Small intestine (tissue), 7 donors: ENCODE measurements around the gene BIN2. TPM values are rescaled to one million over a fixed set of nuclear protein-coding genes. Genes with fewer than 3 reads are reported as not detected.
A peak's percentile ranks its signal among the peaks of the same experiment; 100 is the strongest.
"Not testable (repeated sequence)": the region's sequence is repeated elsewhere in the genome, so short reads cannot be mapped to it uniquely, and the experiment has no call there.

Source experiments
- DNase-seq, 2 donors: peaks; one replicate each; pipeline versions ENCODE4 v3.0.0 to v3.0.0-alpha.2; 2013
- FAIRE-seq: peaks from 2 replicates; lab custom pipeline; 2012; peaks lifted over from hg19 to GRCh38; lab: Jason Lieb, UNC
- H3K27ac ChIP-seq, 3 donors: one replicate each; pipeline ENCODE4 v1.5.1; 2013; ENCODE audit warnings: low read length in 2 of 3, mild to moderate bottlenecking in 2 of 3, control low read depth in 1 of 3, inconsistent platforms in 1 of 3, low read depth in 1 of 3, moderate library complexity in 1 of 3
- H3K27me3 ChIP-seq, 3 donors: one replicate each; pipeline ENCODE4 v1.6.1; 2013; ENCODE audit warnings: low read length in 3 of 3, inconsistent platforms in 1 of 3; ENCODE audit not compliant: control insufficient read depth in 3 of 3, insufficient read depth in 3 of 3
- H3K36me3 ChIP-seq, 3 donors: one replicate each; pipeline ENCODE4 v1.6.1; 2013; ENCODE audit warnings: low read length in 3 of 3, inconsistent platforms in 1 of 3, low read depth in 1 of 3, mild to moderate bottlenecking in 1 of 3, moderate library complexity in 1 of 3; ENCODE audit not compliant: control insufficient read depth in 3 of 3, insufficient read depth in 2 of 3
- H3K4me1 ChIP-seq, 3 donors: one replicate each; pipeline ENCODE4 v1.6.1; 2013; ENCODE audit warnings: low read length in 2 of 3, inconsistent platforms in 1 of 3, low read depth in 1 of 3, mild to moderate bottlenecking in 1 of 3, moderate library complexity in 1 of 3; ENCODE audit not compliant: control insufficient read depth in 3 of 3, insufficient read depth in 2 of 3
- H3K4me3 ChIP-seq, 3 donors: one replicate each; pipeline ENCODE4 v1.5.1; 2013; ENCODE audit warnings: low read length in 3 of 3, control low read depth in 1 of 3, inconsistent platforms in 1 of 3, low read depth in 1 of 3, mild to moderate bottlenecking in 1 of 3, moderate library complexity in 1 of 3
- H3K9me3 ChIP-seq, 2 donors: one replicate each; pipeline ENCODE4 v1.6.1; 2013; ENCODE audit warnings: low read depth in 1 of 2, low read length in 1 of 2; ENCODE audit not compliant: control insufficient read depth in 2 of 2, insufficient read depth in 1 of 2
- WGBS, 3 donors: extraction: QIAGEN DNeasy Blood & Tissue Kit; methylation state at CpG; one replicate each; pipeline ENCODE4 v1.1.7; 2013; 5-methylcytosine and 5-hydroxymethylcytosine counted together
- polyA plus RNA-seq, 4 donors: library from polyadenylated mRNA; stranded (reverse) in 3 of 4; unstranded in 1 of 4; fragments of 200-250 nt in 3 of 4; fragments of 120-200 nt in 1 of 4; gene quantifications; one replicate each; pipeline versions ENCODE4 v1.2.1 to v1.2.3, GENCODE V29; 2013
- donor health status: healthy with polysubstance abuse.
- donor health status: control.
- donor health status: control.
- donor health status: Bipolar disorder and iron deficiency.
- donor health status: healthy.

Gene BIN2
- polyA plus RNA-seq, 4 donors = 1.6 to 6.1 (median 4.0) TPM

- 77 to 85% (median 81%) methylated on average over 8 of the region's 8 CpGs for WGBS, 3 donors
Measured at GRCh38 chr12:51318057-51318806, 5.7 kb downstream of the BIN2 start.

DNA sequence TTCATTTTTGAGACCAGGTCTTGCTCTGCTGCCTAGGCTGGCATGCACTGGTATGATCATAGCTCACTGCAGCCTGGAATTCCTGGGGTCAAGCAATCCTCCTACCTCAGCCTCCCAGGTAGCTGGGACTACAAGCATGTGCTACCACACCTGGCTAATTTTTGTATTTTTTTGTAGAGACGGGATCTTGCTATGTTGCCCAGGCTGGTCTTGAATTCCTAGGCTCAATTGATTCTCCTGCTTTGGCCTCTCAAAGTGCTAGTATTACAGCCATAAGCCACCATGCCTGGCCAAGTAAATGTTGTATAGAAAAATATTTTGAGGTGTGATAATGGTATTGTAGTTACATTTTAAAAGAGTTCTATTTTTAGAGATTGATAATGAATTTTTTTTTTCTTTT, 12.6 kb downstream of the BIN2 start:
- 95 to 100% (median 100%) methylated on average over 1 of the region's 1 CpG for WGBS, 3 donors
- Histone ChIP-seq H3K27me3 (no peaks in the 10 kb centered on the region), H3K27ac (no peak overlapping the region), H3K4me1 (peaks cover 0 to 15% (median 4%) of the 10 kb centered on the region in 3 donors), H3K9me3 (no peaks in the 10 kb centered on the region), H3K36me3 (no peaks in the 10 kb centered on the region), H3K4me3 (no peak overlapping the region)
- FAIRE-seq (no peak), DNase-seq (no peak)

More at GRCh38 chr12:51318057-51318806, 5.7 kb downstream of the BIN2 start:
- not testable (repeated sequence) for H3K36me3 ChIP-seq, FAIRE-seq, DNase-seq, H3K9me3 ChIP-seq, H3K27me3 ChIP-seq, H3K4me1 ChIP-seq, H3K27ac ChIP-seq, H3K4me3 ChIP-seq

DNA sequence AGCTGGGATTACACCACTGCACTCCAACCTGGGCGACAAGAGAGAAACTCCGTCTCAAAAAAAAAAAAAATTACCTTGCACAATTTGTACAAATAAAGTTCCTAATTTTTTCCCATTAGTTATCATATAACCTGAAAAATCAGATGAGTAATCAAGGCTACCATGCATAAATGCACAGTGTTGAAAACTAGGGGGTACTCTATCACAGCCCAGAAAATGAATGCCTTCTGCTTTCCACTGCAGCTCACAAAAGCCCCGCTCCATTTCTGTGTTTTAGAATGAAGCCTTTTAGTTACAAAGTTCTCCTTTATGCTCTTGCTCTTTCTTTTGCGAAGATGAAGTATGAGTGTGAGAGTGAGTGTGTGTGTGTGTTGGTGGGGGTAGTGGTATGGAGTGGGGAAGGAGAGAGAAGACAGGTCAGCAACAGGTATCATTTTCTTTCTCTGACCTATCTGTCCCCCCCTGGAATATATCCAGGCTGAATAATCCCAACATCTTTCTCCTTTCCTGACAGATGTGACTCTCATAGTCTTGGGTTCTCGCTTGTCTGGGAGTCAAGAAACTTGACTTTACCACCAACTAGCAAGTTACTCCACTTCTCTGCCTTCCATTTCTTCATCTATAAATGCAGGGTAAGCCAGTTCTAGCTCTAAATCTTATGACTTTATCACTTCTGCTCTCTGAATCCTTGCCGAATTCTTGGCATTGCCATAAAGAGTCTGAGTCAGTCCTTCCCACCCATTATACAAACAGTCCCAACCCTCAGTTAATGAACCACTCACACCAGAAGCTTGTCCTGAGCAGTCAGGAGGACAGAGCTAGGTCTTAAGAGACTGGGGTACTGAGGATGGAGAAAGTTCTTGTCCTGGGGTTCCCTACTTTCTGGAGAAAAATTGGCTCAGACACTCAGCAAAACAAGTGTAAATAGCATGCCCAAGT, 16.1 kb downstream of the BIN2 start:
- 52 to 71% (median 60%) methylated on average over 6 of the region's 6 CpGs for WGBS, 3 donors
- peaks cover 0 to 15% (median 4%) of the 10 kb centered on the region in 3 donors for H3K4me1 ChIP-seq
- H3K36me3 ChIP-seq = no peaks in the 10 kb centered on the region
- FAIRE-seq (no peak), DNase-seq (peak; percentile 82 to 87)
- no peaks in the 10 kb centered on the region for H3K27me3 ChIP-seq
- H3K27ac ChIP-seq = peak overlapping the region in 2 of 3 donors; percentile 36 to 55
- H3K4me3 ChIP-seq = no peak overlapping the region
- no peaks in the 10 kb centered on the region for H3K9me3 ChIP-seq

- WGBS, 3 donors = 85 to 96% (median 88%) methylated on average over 5 of the region's 5 CpGs
- DNase-seq (no peak), FAIRE-seq (no peak)
Measured at GRCh38 chr12:51306507-51306906, 17.5 kb downstream of the BIN2 start.

DNA sequence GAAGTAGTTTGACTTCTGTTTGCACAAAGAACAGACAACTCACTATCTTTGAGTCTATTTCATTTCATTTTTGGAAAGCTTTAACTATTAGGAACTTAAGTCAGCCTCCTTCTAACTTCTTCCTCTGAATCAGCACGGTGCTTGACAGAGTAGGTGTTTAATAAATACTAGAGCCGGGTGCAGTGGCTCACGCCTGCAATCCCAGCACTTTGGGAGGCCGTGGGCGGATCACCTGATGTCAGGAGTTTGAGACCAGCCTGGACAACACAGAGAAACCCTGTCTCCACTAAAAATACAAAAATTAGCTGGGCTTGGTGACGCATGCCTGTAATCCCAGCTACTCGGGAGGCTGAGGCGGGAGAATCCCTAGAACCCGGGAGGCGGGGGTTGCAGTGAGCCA, 23.2 kb downstream of the BIN2 start:
- 91% methylated on average over 10 of the region's 10 CpGs for WGBS, 3 donors
- not testable (repeated sequence) for FAIRE-seq, DNase-seq

More at GRCh38 chr12:51306507-51306906, 17.5 kb downstream of the BIN2 start:
- H3K27me3 ChIP-seq = no peaks in the 10 kb centered on the region
- no peak overlapping the region for H3K4me3 ChIP-seq
- no peaks in the 10 kb centered on the region for H3K36me3 ChIP-seq
- no peaks in the 10 kb centered on the region for H3K9me3 ChIP-seq
- H3K27ac ChIP-seq = no peak overlapping the region
- H3K4me1 ChIP-seq = peaks cover 0 to 15% (median 4%) of the 10 kb centered on the region in 3 donors

GRCh38 chr12:51295651-51296050, 28.3 kb downstream of the BIN2 start:
- no peak for FAIRE-seq
- Histone ChIP-seq H3K36me3 (peaks cover 0 to 2% (median 0%) of the 10 kb centered on the region in 3 donors), H3K27ac (no peak overlapping the region), H3K9me3 (no peaks in the 10 kb centered on the region), H3K4me3 (no peak overlapping the region), H3K27me3 (no peaks in the 10 kb centered on the region), H3K4me1 (no peaks in the 10 kb centered on the region)
- WGBS, 3 donors = 82 to 89% (median 86%) methylated on average over 5 of the region's 5 CpGs
- no peak for DNase-seq

More for the DNA sequence above, 23.2 kb downstream of the BIN2 start:
- not testable (repeated sequence) for H3K9me3 ChIP-seq, H3K27ac ChIP-seq, H3K4me1 ChIP-seq, H3K36me3 ChIP-seq, H3K4me3 ChIP-seq, H3K27me3 ChIP-seq

DNA sequence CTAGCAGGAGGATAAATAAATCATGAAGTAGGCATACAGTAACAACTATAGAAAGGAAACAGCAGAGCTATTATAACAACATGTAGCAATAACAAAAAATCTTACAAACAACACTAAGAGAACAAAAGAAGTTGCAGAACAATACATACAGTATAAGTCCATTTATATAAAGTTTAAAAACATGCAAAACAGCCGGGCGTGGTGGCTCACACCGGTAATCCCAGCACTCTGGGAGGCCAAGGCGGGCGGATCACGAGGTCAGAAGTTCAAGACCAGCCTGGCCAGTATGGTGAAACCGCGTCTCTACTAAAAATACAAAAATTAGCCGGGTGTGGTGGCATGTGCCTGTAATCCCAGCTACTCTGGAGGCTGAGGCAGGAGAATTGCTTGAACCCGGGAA, 29.9 kb downstream of the BIN2 start:
- FAIRE-seq, H3K27ac ChIP-seq: not testable (repeated sequence)
- WGBS, 3 donors = 77 to 88% (median 82%) methylated on average over 9 to 10 of the region's 10 CpGs

DNA sequence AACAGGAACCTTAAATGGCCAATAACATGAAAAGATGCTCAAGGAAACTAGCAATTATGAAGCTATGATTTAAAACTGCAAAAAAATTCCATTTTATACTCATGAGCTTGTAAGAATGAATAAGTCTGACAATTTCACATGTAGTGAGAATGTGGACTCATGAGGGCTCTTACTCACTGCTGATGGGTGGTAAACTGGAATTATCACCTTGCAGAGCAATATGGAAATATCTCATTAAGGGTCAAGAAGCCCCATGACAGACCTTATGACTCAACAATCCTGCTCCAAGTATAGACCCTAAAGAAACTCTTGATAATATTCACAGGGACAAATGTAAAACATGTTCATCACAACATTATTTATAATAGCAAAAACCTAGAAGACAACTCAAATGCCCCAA, 30.3 kb downstream of the BIN2 start:
- H3K36me3 ChIP-seq = no peaks in the 10 kb centered on the region
- FAIRE-seq = no peak
- no peak for DNase-seq
- H3K4me1 ChIP-seq = no peaks in the 10 kb centered on the region
- no peak overlapping the region for H3K4me3 ChIP-seq
- no peak overlapping the region for H3K27ac ChIP-seq
- H3K27me3 ChIP-seq = no peaks in the 10 kb centered on the region
- H3K9me3 ChIP-seq = no peaks in the 10 kb centered on the region

More for the DNA sequence above, 29.9 kb downstream of the BIN2 start:
- DNase-seq, H3K9me3 ChIP-seq, H3K4me1 ChIP-seq, H3K4me3 ChIP-seq, H3K36me3 ChIP-seq, H3K27me3 ChIP-seq: not testable (repeated sequence)
